Measurements from ENCODE around the gene ZNF629. TPM values are rescaled to one million over a fixed set of nuclear protein-coding genes. Genes with fewer than 3 reads are reported as not detected.

ZNF629 gene
- total RNA-seq, 1 experiment from 2014 or later: 18.4 TPM

DNA sequence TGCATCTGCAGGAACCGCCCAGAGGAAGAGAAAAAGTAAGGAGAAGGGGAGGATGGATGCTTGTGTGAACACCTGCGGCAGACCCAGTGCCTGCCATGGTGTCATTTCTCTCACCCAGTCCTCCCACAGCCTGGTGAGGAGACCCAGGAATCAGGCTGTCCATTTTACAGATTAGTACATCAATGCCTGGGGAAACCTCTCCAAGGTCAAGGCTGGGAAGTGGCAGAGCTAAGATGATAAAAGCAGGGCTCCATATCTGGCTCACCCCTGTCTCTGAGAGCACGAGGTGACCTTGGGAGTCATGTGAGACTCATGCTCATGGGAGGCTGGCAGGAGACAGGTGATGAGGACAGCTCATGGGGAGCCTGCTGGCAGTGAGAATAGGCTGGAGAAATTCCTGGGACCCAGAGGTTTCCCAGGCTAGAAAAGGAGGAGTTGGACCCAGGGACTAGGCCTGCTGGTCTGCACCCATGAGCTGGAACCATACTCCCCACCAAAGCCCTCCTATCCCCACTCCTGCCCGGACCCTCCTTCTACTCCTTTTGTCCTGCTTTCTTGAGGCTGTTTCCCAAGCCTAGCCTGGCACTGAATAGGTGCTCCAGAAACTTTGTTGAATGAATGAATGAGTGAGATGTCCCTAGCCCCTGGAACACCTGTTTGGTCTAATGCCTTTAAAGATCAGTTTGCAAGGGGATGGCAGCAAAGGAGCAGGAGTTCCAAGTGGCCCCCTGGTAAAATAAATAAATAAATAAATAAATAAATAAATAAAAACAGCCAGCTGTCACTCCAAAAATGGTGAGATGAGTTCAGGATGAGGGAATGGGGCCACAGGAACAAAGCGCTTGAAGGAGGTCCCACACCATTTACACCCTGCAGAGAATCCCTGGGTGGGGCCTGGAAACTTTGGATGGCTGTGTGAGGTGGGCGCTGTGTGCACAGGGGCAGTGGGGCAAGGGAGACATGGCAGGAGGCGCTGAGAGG is 1.6 kb downstream of the ZNF629 start:
- no peaks in the 10 kb centered on the region for H3K27me3 ChIP-seq (ENCODE audit: insufficient read depth, low read length)
- ChIA-PET POLR2A (interaction anchor here (2.4 kb wide), 1 partner anchor 20 kb away, joined by 9 read pairs; no protein-coding TSS in a partner anchor), CTCF (interaction anchor here (0.8 kb wide), 1 partner anchor 26 kb away, joined by 3 read pairs; no protein-coding TSS in a partner anchor), RAD21 (ENCODE audit: low non-redundant PET in 1 of 2, low total read pairs in 2 of 2, uncharacterized antibody in 2 of 2, unreplicated experiment in 2 of 2) (no interaction called here)
- H3K36me3 ChIP-seq (ENCODE audit: control insufficient read depth in 1 of 2, insufficient read depth in 2 of 2, low read length in 2 of 2): peaks cover 9 to 14% of the 10 kb centered on the region in 2 experiments; a peak in 3 of 4 replicates
- TF ChIP-seq RAD21 (IDR thresholded peaks at IDR 0.05; ENCODE audit: low read depth) (no peak), SIN3A (IDR thresholded peaks at IDR 0.05; ENCODE audit: low read depth) (no peak), ZNF274 (IDR thresholded peaks at IDR 0.05; ENCODE audit: low read depth, low read length) (no peak), CBX3 (IDR thresholded peaks at IDR 0.05; ENCODE audit: low read depth) (no peak), YY1 (IDR thresholded peaks at IDR 0.05; ENCODE audit: extremely low read depth, insufficient replicate concordance, low read depth, low read length) (no peak), FOSL1 (IDR thresholded peaks at IDR 0.05; ENCODE audit: low read depth) (no peak), CEBPB (IDR thresholded peaks at IDR 0.05; ENCODE audit: low read depth) (no peak), SRF (IDR thresholded peaks at IDR 0.05; ENCODE audit: low read depth) (no peak)
- TF ChIP-seq, protein P1, sequence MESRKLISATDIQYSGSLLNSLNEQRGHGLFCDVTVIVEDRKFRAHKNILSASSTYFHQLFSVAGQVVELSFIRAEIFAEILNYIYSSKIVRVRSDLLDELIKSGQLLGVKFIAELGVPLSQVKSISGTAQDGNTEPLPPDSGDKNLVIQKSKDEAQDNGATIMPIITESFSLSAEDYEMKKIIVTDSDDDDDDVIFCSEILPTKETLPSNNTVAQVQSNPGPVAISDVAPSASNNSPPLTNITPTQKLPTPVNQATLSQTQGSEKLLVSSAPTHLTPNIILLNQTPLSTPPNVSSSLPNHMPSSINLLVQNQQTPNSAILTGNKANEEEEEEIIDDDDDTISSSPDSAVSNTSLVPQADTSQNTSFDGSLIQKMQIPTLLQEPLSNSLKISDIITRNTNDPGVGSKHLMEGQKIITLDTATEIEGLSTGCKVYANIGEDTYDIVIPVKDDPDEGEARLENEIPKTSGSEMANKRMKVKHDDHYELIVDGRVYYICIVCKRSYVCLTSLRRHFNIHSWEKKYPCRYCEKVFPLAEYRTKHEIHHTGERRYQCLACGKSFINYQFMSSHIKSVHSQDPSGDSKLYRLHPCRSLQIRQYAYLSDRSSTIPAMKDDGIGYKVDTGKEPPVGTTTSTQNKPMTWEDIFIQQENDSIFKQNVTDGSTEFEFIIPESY (IDR thresholded peaks at IDR 0.05; ENCODE audit: extremely low read depth, insufficient replicate concordance, low read length): no peak
- no peak overlapping the region for H2AFZ ChIP-seq (ENCODE audit: low read depth, low read length, poor library complexity, severe bottlenecking)
- H3K4me3 ChIP-seq (replicated peaks in 1 of 2; ENCODE audit: low read depth in 1 of 2, low read length in 2 of 2): peak overlapping the region; percentile 92 to 94
- ATAC-seq: no peak
- H3K27ac ChIP-seq (ENCODE audit: low read depth, low read length): peak overlapping the region; percentile 78
- BruUV-seq (replicated peaks): TSS peak; percentile 29
- peaks cover 21% of the 10 kb centered on the region for H3K79me2 ChIP-seq (ENCODE audit: insufficient read depth, low read length)
- H3K9ac ChIP-seq (ENCODE audit: low read length): peak overlapping the region; percentile 92
- no peaks in the 10 kb centered on the region for H3K9me2 ChIP-seq (ENCODE audit: insufficient read depth)
- DNase-seq (ENCODE audit: low read depth, low spot score): no peak
- H3K4me1 ChIP-seq (ENCODE audit: control insufficient read depth in 1 of 2, insufficient read depth in 2 of 2, low read length in 2 of 2): peaks cover 7 to 22% of the 10 kb centered on the region in 2 experiments; a peak in 3 of 4 replicates
- H3K9me3 ChIP-seq (ENCODE audit: control insufficient read depth in 1 of 2, insufficient read depth in 1 of 2, low read depth in 1 of 2, low read length in 2 of 2): no peaks in the 10 kb centered on the region
- intact Hi-C loops (cut with micrococcal nuclease): loop anchor here (2.0 to 5.0 kb wide), 2 partner anchors 92 to 137 kb away; partner anchors contain the start of gene FBXL19
- no peaks in the 10 kb centered on the region for H4K20me1 ChIP-seq (ENCODE audit: insufficient read depth)
- peak overlapping the region; percentile 98 for H3K4me2 ChIP-seq (ENCODE audit: low read length)
